Stimulated activated CD4-positive, alpha-beta T cell treated with anti-CD3 and anti-CD28 coated beads, Interleukin-12 subunit alpha, Interleukin-12 subunit beta, amount 100 ng/mL, for 4 hours (primary cell): ENCODE data around the gene HTATSF1.

Source experiments
- DNase-seq: peaks from one replicate; pipeline ENCODE4 v3.0.0-alpha.2; 2020

HTATSF1 gene

GRCh38 chrX:136497556-136498052, at the start of gene HTATSF1:
TSS of gene HTATSF1 (plus strand) at chrX:136497592. CDS start at chrX:136497685, 93 bp downstream.
- no peak for DNase-seq

DNA sequence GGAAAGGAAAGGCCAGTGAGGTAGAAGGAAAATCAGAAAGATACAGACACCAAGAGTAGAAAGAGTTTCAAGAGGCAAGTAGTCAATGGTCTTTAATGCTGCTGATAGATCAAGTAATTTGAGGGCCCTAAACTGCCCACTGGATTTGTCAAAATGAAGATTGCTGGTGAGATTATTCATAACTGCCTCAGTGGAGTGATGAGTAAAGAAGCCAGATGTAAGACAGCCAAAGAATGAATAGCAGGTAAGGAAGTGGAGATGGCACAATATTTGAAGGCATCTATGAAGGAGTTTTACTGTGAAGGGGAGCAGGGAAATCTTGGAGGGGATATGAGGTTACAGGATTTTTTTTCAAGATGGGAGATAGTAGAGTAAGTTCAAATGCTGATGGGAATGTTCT, 49.4 kb upstream of the HTATSF1 start:
- no peak for DNase-seq

DNA sequence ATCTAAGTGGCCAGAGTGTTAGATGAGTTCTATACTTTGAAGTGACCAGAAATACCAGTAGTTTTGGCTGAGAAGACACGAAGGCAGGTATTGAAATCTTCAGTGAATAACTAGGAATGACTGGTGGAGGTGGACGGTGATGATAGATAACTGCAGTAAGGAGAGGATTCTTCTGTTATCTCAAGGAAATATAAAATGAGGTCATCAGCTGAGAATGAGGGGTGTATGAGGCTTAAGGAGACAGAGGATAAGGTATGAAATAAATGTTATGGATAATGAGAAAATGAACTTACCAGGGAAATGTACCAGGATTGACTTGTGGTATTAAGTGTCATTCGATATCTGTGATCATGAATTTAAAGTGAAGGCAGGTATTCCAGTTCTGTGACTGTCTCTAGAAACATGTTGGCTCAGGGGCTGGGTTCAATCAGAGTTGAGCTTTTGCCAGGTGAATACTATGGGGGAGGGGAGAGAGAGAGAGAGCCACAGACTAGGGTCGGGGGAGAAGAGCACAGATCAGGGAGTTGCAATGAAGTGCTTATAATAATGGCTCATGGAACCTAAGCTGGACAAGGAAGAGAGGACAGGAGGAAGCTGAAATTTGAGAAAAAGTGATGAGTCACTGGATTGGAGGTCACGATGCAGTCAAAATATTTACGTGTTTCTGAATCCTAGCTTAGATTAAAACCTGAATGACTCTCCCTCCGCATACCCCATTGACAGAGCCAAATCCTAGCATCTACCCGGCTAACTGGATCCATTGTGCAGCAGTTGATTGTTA, 47.2 kb upstream of the HTATSF1 start:
- DNase-seq, result no peak

GRCh38 chrX:136452614-136453013, 44.8 kb upstream of the HTATSF1 start:
- no peak for DNase-seq

GRCh38 chrX:136453114-136453513, 44.3 kb upstream of the HTATSF1 start:
- DNase-seq, result no peak

DNA sequence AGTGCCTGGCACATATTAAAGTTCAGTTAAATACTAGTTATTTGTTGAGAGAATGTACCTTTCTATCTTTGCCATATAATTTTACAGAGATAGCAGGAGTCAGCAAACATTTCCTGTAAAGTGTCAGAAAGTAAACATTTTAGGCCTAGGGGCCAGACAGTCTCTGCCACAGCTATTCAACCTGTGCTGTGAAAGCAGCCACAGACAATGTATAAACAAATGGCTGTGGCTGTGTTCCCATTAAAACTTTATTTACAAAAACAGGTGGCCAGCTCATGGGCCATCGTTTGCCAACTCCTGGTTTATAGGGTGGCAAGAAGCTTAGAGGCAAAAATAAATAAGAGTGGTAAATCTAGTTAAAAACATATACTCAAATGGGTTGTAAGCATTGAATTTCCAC, 43.6 kb upstream of the HTATSF1 start:
- DNase-seq, result no peak

- DNase-seq, result no peak
These were observed 41.3 kb upstream of the HTATSF1 start for GRCh38 chrX:136456133-136456532.

DNA sequence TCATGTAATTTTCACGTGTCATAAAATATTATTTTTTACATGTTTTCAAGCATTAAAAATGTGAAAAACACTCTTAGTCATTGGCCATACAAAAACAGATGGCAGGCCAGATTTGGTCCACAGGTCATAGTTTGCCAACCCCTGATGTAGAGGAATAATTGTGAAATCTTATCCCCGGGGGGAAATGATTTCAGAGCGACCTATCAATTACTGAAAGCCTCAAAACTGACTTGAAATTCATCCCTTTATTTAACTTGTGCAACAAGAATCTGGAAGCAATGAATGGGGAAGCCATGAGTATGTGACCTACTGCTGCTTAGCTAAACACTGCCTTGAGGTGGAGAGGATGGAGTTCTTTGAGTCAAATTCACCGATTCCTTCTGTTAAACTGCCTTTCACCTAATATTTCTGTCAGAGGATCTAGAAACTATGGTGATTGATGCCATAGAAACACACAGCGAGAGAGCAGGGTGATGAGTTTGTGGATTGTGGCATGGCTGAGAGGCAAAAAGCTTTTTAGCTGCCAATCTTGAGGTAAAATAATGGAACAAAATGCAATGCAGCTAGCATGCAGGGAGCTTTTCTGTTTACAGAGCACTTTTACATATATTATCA, 40.0 kb upstream of the HTATSF1 start:
- no peak for DNase-seq

- DNase-seq, result no peak
These were observed 32.8 kb upstream of the HTATSF1 start for GRCh38 chrX:136464589-136464988.

DNA sequence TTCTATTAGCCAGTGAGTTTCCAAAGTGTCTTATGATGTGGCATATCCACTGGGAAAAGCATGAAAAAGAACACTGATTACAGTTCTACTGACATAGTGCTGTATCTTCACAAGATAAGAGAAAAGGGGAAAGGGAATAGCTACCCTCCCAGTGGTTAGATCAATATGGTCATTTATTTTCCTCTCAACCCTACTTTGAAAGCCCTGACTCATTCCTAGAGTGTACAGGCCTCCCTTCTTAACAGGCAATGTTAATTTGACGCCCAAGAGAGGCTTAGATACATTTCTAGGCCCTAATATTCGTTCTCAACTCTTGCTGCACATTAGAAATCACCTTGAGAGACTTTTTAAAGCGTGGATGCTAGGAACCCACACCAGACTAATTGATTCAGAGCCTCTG, 30.1 kb upstream of the HTATSF1 start:
- no peak for DNase-seq

GRCh38 chrX:136468391-136469103, 28.8 kb upstream of the HTATSF1 start:
- no peak for DNase-seq

GRCh38 chrX:136473663-136474062, 23.7 kb upstream of the HTATSF1 start:
- no peak for DNase-seq

GRCh38 chrX:136475236-136475635, 22.2 kb upstream of the HTATSF1 start:
- DNase-seq, result no peak

GRCh38 chrX:136476501-136476900, 20.9 kb upstream of the HTATSF1 start:
- no peak for DNase-seq

DNA sequence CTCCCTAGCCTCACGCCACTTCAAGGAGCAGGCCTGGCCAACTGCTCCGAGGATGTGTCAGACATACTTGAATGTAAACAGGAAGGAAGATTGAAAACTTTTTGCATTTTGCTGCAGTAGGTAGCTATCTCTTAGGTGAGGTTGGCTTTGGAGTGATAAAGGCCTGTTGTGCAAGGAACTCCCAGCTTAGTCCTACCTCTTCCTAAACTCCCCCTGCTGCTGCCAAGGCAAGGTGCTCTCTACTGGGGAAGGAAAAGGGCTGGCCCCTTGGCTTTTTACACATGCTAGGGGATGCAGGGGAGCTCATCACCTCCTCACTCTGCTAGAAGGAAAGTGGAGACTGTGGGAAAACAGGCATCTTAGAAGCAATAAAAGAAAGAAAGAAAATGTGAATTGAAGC, 20.4 kb upstream of the HTATSF1 start:
- no peak for DNase-seq

GRCh38 chrX:136480383-136480782, 17.0 kb upstream of the HTATSF1 start:
- no peak for DNase-seq

DNA sequence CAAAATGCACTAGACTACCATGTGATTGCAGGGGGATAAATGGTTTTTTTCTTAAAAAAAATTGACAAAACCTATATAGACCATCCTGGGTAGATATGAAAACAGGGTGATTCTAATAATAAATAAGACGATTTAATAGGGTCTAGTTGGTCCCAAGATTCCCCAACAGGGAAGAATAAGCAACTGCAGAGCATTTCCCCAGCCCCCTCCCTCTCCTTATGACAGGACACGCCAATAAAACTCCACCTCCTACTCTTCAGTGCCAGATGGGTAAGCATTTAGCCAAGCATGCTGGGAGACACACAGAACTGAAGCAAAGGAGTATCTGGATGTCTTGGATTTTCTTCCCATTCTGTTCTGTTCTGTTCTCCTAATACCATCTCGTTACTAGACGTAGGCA, 9.7 kb upstream of the HTATSF1 start, which contains the start of gene BRS3:
TSS of gene BRS3 (plus strand) at position 301 of the 400 bp plus-strand sequence. CDS start 168 bp downstream, outside the sequence.
- no peak for DNase-seq

- no peak for DNase-seq
These were observed 8.7 kb upstream of the HTATSF1 start for GRCh38 chrX:136488706-136489105.

DNA sequence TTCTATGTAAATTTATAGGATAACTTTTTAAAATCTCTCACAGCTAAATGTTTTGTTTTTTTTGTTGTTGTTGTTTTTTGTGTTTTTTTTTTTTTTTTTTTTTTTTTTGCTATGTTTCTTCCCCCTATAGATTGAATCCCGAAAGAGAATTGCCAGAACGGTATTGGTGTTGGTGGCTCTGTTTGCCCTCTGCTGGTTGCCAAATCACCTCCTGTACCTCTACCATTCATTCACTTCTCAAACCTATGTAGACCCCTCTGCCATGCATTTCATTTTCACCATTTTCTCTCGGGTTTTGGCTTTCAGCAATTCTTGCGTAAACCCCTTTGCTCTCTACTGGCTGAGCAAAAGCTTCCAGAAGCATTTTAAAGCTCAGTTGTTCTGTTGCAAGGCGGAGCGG, 5.6 kb upstream of the HTATSF1 start:
- no peak for DNase-seq

DNA sequence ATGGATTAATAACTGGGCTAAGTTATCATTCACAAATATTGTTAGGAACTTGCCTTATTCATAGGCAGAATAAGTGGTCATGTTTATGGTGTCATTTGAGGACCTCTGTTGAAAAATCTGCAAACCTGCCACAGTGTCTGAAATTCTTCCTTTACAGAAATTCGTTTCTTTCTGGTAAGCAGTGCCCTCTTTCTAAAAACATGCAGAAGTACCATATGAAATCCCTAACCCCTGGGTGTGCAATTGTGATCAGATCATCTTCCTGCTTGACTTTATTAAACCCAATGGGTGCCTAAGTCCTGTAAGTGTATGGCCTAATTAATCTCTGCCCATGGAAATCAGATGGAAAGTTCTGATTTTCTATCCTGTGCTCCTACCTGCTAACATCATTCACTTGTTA, 4.4 kb upstream of the HTATSF1 start:
- no peak for DNase-seq

- DNase-seq, result no peak
These were observed 2.3 kb upstream of the HTATSF1 start for GRCh38 chrX:136495043-136495442.

- DNase-seq, result no peak
These were observed 1.1 kb upstream of the HTATSF1 start for GRCh38 chrX:136496186-136496763.
